Endothelial cell of umbilical vein (primary cell): ENCODE measurements around the gene TNFRSF11A.

Experiments used
- EZH2 ChIP-seq: IDR thresholded peaks from 2 replicates; pipeline ENCODE4 v1.6.1; 2012; ENCODE audit warnings: borderline replicate concordance, low read depth, mild to moderate bottlenecking, moderate library complexity, low read length, inconsistent platforms; ENCODE audit not compliant: severe bottlenecking
- FOS ChIP-seq: IDR thresholded peaks from 2 replicates; pipeline ENCODE4 v1.6.1; 2011; ENCODE audit warnings: mild to moderate bottlenecking, low read length, moderate library complexity, borderline replicate concordance; ENCODE audit not compliant: insufficient read depth
- GATA2 ChIP-seq: IDR thresholded peaks from 2 replicates; pipeline ENCODE4 v1.7.0; 2011; ENCODE audit warnings: low read depth, mild to moderate bottlenecking, moderate library complexity, mixed read lengths, low read length; ENCODE audit not compliant: insufficient read length, insufficient read depth
- MYC ChIP-seq: IDR thresholded peaks from one replicate; pipeline ENCODE4 v1.6.1; 2011; ENCODE audit warnings: mild to moderate bottlenecking, low read depth, low read length
- POLR2A ChIP-seq: IDR thresholded peaks from 2 replicates; pipeline ENCODE4 v1.6.1; 2012; ENCODE audit warnings: low read depth, mild to moderate bottlenecking, control low read depth, low read length
- POLR2AphosphoS5 ChIP-seq: IDR thresholded peaks from 2 replicates; pipeline ENCODE4 v1.6.1; 2012; ENCODE audit warnings: low read depth, mild to moderate bottlenecking, control low read depth, low read length, moderate library complexity; ENCODE audit not compliant: insufficient read depth
- TF ChIP-seq, protein P1 (sequence below), 2 donors: IDR thresholded peaks; 1 replicate in 1 of 2; 2 replicates in 1 of 2; pipeline ENCODE4 v1.5.1; 2011; ENCODE audit warnings: low read length in 2 of 2, mild to moderate bottlenecking in 2 of 2, moderate library complexity in 2 of 2, control low read depth in 1 of 2, inconsistent platforms in 1 of 2, low read depth in 1 of 2; ENCODE audit not compliant: insufficient read depth in 1 of 2; ENCODE audit errors: extremely low read depth in 1 of 2
- TF ChIP-seq, protein P2 (sequence below): IDR thresholded peaks from 2 replicates; pipeline ENCODE4 v1.6.1; 2011; ENCODE audit not compliant: insufficient read depth, insufficient read length

GRCh38 chr18:62361288-62361687 lies 36.2 kb downstream of the TNFRSF11A start:
- TF ChIP-seq, protein P1, sequence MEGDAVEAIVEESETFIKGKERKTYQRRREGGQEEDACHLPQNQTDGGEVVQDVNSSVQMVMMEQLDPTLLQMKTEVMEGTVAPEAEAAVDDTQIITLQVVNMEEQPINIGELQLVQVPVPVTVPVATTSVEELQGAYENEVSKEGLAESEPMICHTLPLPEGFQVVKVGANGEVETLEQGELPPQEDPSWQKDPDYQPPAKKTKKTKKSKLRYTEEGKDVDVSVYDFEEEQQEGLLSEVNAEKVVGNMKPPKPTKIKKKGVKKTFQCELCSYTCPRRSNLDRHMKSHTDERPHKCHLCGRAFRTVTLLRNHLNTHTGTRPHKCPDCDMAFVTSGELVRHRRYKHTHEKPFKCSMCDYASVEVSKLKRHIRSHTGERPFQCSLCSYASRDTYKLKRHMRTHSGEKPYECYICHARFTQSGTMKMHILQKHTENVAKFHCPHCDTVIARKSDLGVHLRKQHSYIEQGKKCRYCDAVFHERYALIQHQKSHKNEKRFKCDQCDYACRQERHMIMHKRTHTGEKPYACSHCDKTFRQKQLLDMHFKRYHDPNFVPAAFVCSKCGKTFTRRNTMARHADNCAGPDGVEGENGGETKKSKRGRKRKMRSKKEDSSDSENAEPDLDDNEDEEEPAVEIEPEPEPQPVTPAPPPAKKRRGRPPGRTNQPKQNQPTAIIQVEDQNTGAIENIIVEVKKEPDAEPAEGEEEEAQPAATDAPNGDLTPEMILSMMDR (IDR thresholded peaks at IDR 0.05; ENCODE audit: extremely low read depth in 1 of 2, insufficient read depth in 1 of 2, low read depth in 1 of 2, low read length in 2 of 2), result no peak
- TF ChIP-seq POLR2AphosphoS5, result no peak
- TF ChIP-seq EZH2, result no peak
- TF ChIP-seq, protein P2, sequence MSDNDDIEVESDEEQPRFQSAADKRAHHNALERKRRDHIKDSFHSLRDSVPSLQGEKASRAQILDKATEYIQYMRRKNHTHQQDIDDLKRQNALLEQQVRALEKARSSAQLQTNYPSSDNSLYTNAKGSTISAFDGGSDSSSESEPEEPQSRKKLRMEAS, result no peak
- no peak for TF ChIP-seq MYC
- no peak for TF ChIP-seq GATA2
- TF ChIP-seq POLR2A, result no peak
- no peak for TF ChIP-seq FOS
